HepG2 (cell line): Measurements from ENCODE around the gene SMTNL1. TPM values are rescaled to one million over a fixed set of nuclear protein-coding genes. Genes with fewer than 3 reads are reported as not detected.

Experiments
- ATF4 ChIP-seq, 2 experiments: fragments of 450-650 bp in 1 of 2; sonication (generic) in 1 of 2; formaldehyde crosslinking; IDR thresholded peaks; 2 replicates each; pipeline versions ENCODE4 v1.5.0 to v1.8.0; 2020 to 2022; ENCODE audit warnings: mild to moderate bottlenecking in 1 of 2, missing genetic modification reagents in 1 of 2
- GLMP ChIP-seq: sonication (generic); formaldehyde crosslinking; IDR thresholded peaks from 2 replicates; pipeline ENCODE4 v1.9.0; 2021; ENCODE audit warnings: missing genetic modification reagents, mild to moderate bottlenecking, borderline replicate concordance
- HNRNPLL ChIP-seq: fragments of 200-400 bp; formaldehyde crosslinking; IDR thresholded peaks from 2 replicates; pipeline ENCODE4 v1.6.1; 2017; ENCODE audit warnings: mild to moderate bottlenecking, low read depth, low read length; ENCODE audit not compliant: poor library complexity, severe bottlenecking
- ISL2 ChIP-seq: sonication (generic); formaldehyde crosslinking; IDR thresholded peaks from 2 replicates; pipeline ENCODE4 v1.5.0; 2020; ENCODE audit warnings: missing genetic modification reagents
- RARA ChIP-seq: IDR thresholded peaks from 2 replicates; pipeline ENCODE4 v1.6.1; 2016; ENCODE audit warnings: missing genetic modification reagents, missing compliant biosample characterization
- ZNF24 ChIP-seq: fragments of 450-650 bp; IDR thresholded peaks from 2 replicates; pipeline ENCODE4 v1.6.1; 2017; ENCODE audit warnings: antibody characterized with exemption, mild to moderate bottlenecking
- ZNF253 ChIP-seq: sonication (generic); formaldehyde crosslinking; IDR thresholded peaks from 2 replicates; pipeline ENCODE4 v1.8.0; 2022; ENCODE audit warnings: mild to moderate bottlenecking, missing genetic modification reagents, borderline replicate concordance
- ZNF317 ChIP-seq: sonication (generic); formaldehyde crosslinking; IDR thresholded peaks from 2 replicates; pipeline ENCODE4 v1.5.0; 2020; ENCODE audit warnings: mild to moderate bottlenecking, missing genetic modification reagents
- ZNF547 ChIP-seq: sonication (generic); formaldehyde crosslinking; IDR thresholded peaks from 2 replicates; pipeline ENCODE4 v1.5.1; 2020; ENCODE audit warnings: mild to moderate bottlenecking, missing genetic modification reagents
- ZNF646 ChIP-seq: sonication (generic); formaldehyde crosslinking; IDR thresholded peaks from 2 replicates; pipeline ENCODE4 v1.9.0; 2021; ENCODE audit warnings: mild to moderate bottlenecking, missing genetic modification reagents
- ZNF773 ChIP-seq: sonication (generic); formaldehyde crosslinking; IDR thresholded peaks from 2 replicates; pipeline ENCODE4 v1.4.0; 2020; ENCODE audit warnings: missing genetic modification reagents, borderline replicate concordance
- polyA plus RNA-seq, 8 experiments: library from polyadenylated mRNA; depleted of rRNA in 3 of 8; stranded (reverse) in 7 of 8; unstranded in 1 of 8; fragments of >200 nt; fragmentation: Illumina TruSeq in 4 of 8; extraction: Trizol in 4 of 8; gene quantifications; 2 replicates each; pipeline versions ENCODE4 v1.2.1 to v1.2.3, GENCODE V29; 2011 to 2016; ENCODE audit warnings: low read depth in 4 of 8, missing spikeins in 1 of 8, mixed read lengths in 1 of 8; ENCODE audit not compliant: insufficient read depth in 1 of 8
- total RNA-seq, 5 experiments: library from RNA; depleted of rRNA; stranded (reverse); fragments of >200 nt; fragmentation: Illumina TruSeq; extraction: Trizol; gene quantifications; 2 replicates each; pipeline ENCODE4 v1.2.3, GENCODE V29; 2016; ENCODE audit warnings: low read depth in 1 of 5
- TF ChIP-seq, protein P1 (sequence below): sonication (generic); formaldehyde crosslinking; IDR thresholded peaks from 2 replicates; pipeline ENCODE4 v1.5.0; 2020; ENCODE audit warnings: mild to moderate bottlenecking, missing genetic modification reagents
- TF ChIP-seq, protein P2 (sequence below): IDR thresholded peaks from 2 replicates; pipeline ENCODE4 v1.6.1; 2016; ENCODE audit warnings: low read depth, missing genetic modification reagents, missing compliant biosample characterization

Gene SMTNL1
- total and polyA plus RNA-seq, 2 of the 13 experiments (the other 11 are each of a cell fraction or from before 2014, with no cell fraction given) = 0.04 TPM; not detected in 1

DNA sequence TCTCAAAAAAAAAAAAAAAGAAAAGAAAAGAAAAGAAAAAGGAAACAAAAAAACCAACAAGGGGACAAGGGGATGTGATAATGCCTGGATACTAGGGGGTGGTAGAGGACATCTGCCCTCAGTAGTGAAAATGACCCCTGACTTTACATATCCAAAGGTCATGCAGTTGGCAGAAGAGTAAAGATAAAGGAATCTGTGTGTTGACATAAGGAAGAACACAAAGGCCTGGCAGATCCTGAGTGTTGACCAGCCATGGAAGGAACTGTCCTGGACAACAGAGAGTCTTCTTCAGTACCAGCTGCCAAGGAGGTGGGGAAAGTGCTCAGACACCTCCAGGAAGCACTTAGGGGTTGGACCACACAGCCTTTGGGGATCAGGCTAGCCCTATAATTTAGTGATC, 34.5 kb upstream of the SMTNL1 start (continued):
- TF ChIP-seq, protein P1, sequence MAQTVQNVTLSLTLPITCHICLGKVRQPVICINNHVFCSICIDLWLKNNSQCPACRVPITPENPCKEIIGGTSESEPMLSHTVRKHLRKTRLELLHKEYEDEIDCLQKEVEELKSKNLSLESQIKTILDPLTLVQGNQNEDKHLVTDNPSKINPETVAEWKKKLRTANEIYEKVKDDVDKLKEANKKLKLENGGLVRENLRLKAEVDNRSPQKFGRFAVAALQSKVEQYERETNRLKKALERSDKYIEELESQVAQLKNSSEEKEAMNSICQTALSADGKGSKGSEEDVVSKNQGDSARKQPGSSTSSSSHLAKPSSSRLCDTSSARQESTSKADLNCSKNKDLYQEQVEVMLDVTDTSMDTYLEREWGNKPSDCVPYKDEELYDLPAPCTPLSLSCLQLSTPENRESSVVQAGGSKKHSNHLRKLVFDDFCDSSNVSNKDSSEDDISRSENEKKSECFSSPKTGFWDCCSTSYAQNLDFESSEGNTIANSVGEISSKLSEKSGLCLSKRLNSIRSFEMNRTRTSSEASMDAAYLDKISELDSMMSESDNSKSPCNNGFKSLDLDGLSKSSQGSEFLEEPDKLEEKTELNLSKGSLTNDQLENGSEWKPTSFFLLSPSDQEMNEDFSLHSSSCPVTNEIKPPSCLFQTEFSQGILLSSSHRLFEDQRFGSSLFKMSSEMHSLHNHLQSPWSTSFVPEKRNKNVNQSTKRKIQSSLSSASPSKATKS (CRISPR knock-in tag) = no peak
- TF ChIP-seq RARA (CRISPR knock-in tag) (peak; percentile 87), ZNF773 (no peak), ZNF547 (CRISPR knock-in tag) (no peak), ATF4 (CRISPR knock-in tag; IDR thresholded peaks at IDR 0.05) (no peak), ISL2 (peak; percentile 70), HNRNPLL (no peak), ZNF24 (no peak), ZNF646 (no peak), GLMP (no peak), ZNF317 (CRISPR knock-in tag) (no peak), ZNF253 (CRISPR knock-in tag) (no peak)
- TF ChIP-seq, protein P2, sequence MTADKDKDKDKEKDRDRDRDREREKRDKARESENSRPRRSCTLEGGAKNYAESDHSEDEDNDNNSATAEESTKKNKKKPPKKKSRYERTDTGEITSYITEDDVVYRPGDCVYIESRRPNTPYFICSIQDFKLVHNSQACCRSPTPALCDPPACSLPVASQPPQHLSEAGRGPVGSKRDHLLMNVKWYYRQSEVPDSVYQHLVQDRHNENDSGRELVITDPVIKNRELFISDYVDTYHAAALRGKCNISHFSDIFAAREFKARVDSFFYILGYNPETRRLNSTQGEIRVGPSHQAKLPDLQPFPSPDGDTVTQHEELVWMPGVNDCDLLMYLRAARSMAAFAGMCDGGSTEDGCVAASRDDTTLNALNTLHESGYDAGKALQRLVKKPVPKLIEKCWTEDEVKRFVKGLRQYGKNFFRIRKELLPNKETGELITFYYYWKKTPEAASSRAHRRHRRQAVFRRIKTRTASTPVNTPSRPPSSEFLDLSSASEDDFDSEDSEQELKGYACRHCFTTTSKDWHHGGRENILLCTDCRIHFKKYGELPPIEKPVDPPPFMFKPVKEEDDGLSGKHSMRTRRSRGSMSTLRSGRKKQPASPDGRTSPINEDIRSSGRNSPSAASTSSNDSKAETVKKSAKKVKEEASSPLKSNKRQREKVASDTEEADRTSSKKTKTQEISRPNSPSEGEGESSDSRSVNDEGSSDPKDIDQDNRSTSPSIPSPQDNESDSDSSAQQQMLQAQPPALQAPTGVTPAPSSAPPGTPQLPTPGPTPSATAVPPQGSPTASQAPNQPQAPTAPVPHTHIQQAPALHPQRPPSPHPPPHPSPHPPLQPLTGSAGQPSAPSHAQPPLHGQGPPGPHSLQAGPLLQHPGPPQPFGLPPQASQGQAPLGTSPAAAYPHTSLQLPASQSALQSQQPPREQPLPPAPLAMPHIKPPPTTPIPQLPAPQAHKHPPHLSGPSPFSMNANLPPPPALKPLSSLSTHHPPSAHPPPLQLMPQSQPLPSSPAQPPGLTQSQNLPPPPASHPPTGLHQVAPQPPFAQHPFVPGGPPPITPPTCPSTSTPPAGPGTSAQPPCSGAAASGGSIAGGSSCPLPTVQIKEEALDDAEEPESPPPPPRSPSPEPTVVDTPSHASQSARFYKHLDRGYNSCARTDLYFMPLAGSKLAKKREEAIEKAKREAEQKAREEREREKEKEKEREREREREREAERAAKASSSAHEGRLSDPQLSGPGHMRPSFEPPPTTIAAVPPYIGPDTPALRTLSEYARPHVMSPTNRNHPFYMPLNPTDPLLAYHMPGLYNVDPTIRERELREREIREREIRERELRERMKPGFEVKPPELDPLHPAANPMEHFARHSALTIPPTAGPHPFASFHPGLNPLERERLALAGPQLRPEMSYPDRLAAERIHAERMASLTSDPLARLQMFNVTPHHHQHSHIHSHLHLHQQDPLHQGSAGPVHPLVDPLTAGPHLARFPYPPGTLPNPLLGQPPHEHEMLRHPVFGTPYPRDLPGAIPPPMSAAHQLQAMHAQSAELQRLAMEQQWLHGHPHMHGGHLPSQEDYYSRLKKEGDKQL (CRISPR knock-in tag) = no peak
